MM.1S (cell line): ENCODE data around the gene HOXC13.

ENCODE experiments used
- DNase-seq: peaks from one replicate; pipeline ENCODE4 v3.0.0-alpha.2; 2015
- H2AFZ ChIP-seq: fragments of 300-600 bp; sonication (generic); 2 replicates; pipeline ENCODE4 v1.6.0; 2016; ENCODE audit warnings: antibody characterized with exemption, low read length
- H3F3A ChIP-seq: fragments of 300-600 bp; sonication (generic); 2 replicates; pipeline ENCODE4 v1.6.1; 2016; ENCODE audit warnings: mild to moderate bottlenecking, antibody characterized with exemption, low read length, moderate library complexity, mixed read lengths; ENCODE audit not compliant: insufficient read depth
- H3K27ac ChIP-seq: fragments of 300-600 bp; sonication (generic); 2 replicates; pipeline ENCODE4 v1.5.1; 2016; ENCODE audit warnings: mild to moderate bottlenecking, low read length
- H3K27me3 ChIP-seq: fragments of 300-600 bp; sonication (generic); replicated peaks from 2 replicates; pipeline ENCODE4 v1.6.0; 2016; ENCODE audit warnings: low read length; ENCODE audit not compliant: insufficient read depth
- H3K36me3 ChIP-seq: fragments of 300-600 bp; sonication (generic); replicated peaks from 2 replicates; pipeline ENCODE4 v1.6.1; 2016; ENCODE audit warnings: mild to moderate bottlenecking, low read length, mixed read lengths; ENCODE audit not compliant: insufficient read depth
- H3K4me1 ChIP-seq: fragments of 300-600 bp; sonication (generic); 2 replicates; pipeline ENCODE4 v1.6.1; 2016; ENCODE audit warnings: low read length, mixed read lengths
- H3K4me2 ChIP-seq: fragments of 300-600 bp; sonication (generic); 2 replicates; pipeline ENCODE4 v1.6.0; 2016; ENCODE audit warnings: low read depth, low read length
- H3K4me3 ChIP-seq: fragments of 300-600 bp; sonication (generic); 2 replicates; pipeline ENCODE4 v1.5.1; 2016; ENCODE audit warnings: low read length, mixed read lengths
- H3K79me2 ChIP-seq: fragments of 300-600 bp; sonication (generic); 2 replicates; pipeline ENCODE4 v1.6.1; 2016; ENCODE audit warnings: mixed run types, low read length, mixed read lengths
- H3K9ac ChIP-seq: fragments of 300-600 bp; sonication (generic); 2 replicates; pipeline ENCODE4 v1.6.1; 2016; ENCODE audit warnings: low read length, mixed read lengths
- H3K9me2 ChIP-seq: fragments of 300-600 bp; sonication (generic); replicated peaks from 2 replicates; pipeline ENCODE4 v1.6.1; 2016; ENCODE audit warnings: mild to moderate bottlenecking, low read length, mixed read lengths; ENCODE audit not compliant: insufficient read depth
- H3K9me3 ChIP-seq: fragments of 300-600 bp; sonication (generic); replicated peaks from 2 replicates; pipeline ENCODE4 v1.6.1; 2016; ENCODE audit warnings: mild to moderate bottlenecking, low read length, mixed read lengths; ENCODE audit not compliant: insufficient read depth
- H4K20me1 ChIP-seq: fragments of 300-600 bp; sonication (generic); 2 replicates; pipeline ENCODE4 v1.6.1; 2016; ENCODE audit warnings: mild to moderate bottlenecking, low read length, moderate library complexity, mixed read lengths; ENCODE audit not compliant: insufficient read depth
- EZH2 ChIP-seq: fragments of 300-600 bp; sonication (generic); optimal IDR thresholded peaks from 2 replicates; pipeline ENCODE3; 2017; ENCODE audit warnings: low read depth, mild to moderate bottlenecking, antibody characterized with exemption, low read length, mixed read lengths
- EZH2phosphoT487 ChIP-seq: fragments of 300-600 bp; sonication (generic); IDR thresholded peaks from 2 replicates; pipeline ENCODE4 v1.6.1; 2018; ENCODE audit warnings: antibody characterized with exemption, low read length
- TF ChIP-seq, protein P1 (sequence below): fragments of 300-600 bp; sonication (generic); IDR thresholded peaks from 2 replicates; pipeline ENCODE4 v1.5.1; 2016; ENCODE audit warnings: antibody characterized with exemption, low read length, mixed read lengths

The HOXC13 gene

DNA sequence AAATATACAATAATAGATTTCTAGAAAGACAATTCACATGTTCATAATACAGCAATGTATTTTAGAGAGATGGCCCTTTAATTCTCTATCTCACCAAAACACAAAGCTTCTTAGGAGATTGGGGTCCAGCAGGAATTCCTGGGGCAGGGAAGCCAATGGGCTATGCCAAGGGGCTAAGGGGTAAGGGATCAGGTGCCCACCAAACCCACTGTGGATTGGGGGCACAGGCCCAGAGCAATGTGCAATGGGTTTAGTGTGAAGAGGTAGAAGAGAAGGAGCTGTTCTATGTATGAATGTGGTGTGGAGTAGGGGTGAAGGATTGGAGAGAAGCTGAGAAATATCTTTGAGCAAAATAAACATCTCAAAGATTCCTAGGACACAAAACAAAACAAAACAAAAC is 2.6 kb downstream of the HOXC13 start:
- no peaks in the 10 kb centered on the region for H3K36me3 ChIP-seq
- DNase-seq, result no peak
- no peak overlapping the region for H3K4me2 ChIP-seq
- no peak overlapping the region for H2AFZ ChIP-seq
- H3K79me2 ChIP-seq, result no peaks in the 10 kb centered on the region
- no peak overlapping the region for H3K4me3 ChIP-seq
- H3F3A ChIP-seq, result no peaks in the 10 kb centered on the region
- H3K27ac ChIP-seq, result no peak overlapping the region
- H3K9me3 ChIP-seq, result no peaks in the 10 kb centered on the region
- no peaks in the 10 kb centered on the region for H3K4me1 ChIP-seq
- peaks cover 94% of the 10 kb centered on the region for H3K27me3 ChIP-seq
- H3K9ac ChIP-seq, result no peak overlapping the region
- TF ChIP-seq, protein P1, sequence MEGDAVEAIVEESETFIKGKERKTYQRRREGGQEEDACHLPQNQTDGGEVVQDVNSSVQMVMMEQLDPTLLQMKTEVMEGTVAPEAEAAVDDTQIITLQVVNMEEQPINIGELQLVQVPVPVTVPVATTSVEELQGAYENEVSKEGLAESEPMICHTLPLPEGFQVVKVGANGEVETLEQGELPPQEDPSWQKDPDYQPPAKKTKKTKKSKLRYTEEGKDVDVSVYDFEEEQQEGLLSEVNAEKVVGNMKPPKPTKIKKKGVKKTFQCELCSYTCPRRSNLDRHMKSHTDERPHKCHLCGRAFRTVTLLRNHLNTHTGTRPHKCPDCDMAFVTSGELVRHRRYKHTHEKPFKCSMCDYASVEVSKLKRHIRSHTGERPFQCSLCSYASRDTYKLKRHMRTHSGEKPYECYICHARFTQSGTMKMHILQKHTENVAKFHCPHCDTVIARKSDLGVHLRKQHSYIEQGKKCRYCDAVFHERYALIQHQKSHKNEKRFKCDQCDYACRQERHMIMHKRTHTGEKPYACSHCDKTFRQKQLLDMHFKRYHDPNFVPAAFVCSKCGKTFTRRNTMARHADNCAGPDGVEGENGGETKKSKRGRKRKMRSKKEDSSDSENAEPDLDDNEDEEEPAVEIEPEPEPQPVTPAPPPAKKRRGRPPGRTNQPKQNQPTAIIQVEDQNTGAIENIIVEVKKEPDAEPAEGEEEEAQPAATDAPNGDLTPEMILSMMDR, result no peak
- no peak for TF ChIP-seq EZH2
- TF ChIP-seq EZH2phosphoT487, result no peak
- H3K9me2 ChIP-seq, result no peaks in the 10 kb centered on the region
- H4K20me1 ChIP-seq, result no peaks in the 10 kb centered on the region

DNA sequence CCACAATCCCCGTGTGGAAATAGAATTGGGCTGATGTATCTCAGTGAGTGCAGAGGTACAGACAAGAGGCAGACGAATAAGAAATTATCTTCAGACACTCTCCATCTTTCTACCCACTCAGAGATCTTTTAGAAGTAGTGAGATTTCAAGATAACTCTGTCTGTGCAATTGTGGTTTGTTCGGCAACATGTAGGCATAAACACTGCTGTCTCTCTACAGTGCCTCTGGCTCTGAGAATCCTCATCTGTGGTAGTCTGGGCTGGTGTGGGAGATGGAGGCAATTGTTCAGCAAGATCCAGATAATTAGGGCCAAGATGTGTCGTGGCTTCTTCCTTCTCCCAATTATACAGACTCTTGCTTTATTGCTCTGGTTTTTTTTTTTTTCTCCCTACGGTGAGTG is 3.1 kb downstream of the HOXC13 start:
- H3F3A ChIP-seq, result no peaks in the 10 kb centered on the region
- no peak overlapping the region for H2AFZ ChIP-seq
- no peak overlapping the region for H3K4me2 ChIP-seq
- no peaks in the 10 kb centered on the region for H3K36me3 ChIP-seq
- no peak overlapping the region for H3K27ac ChIP-seq
- peaks cover 94% of the 10 kb centered on the region for H3K27me3 ChIP-seq
- H3K9me3 ChIP-seq, result no peaks in the 10 kb centered on the region
- no peak for TF ChIP-seq EZH2phosphoT487
- TF ChIP-seq EZH2, result no peak
- TF ChIP-seq, protein P1, result no peak
- no peak overlapping the region for H3K4me3 ChIP-seq
- H3K9me2 ChIP-seq, result no peaks in the 10 kb centered on the region
- H3K4me1 ChIP-seq, result no peaks in the 10 kb centered on the region
- no peaks in the 10 kb centered on the region for H3K79me2 ChIP-seq
- DNase-seq, result no peak
- H3K9ac ChIP-seq, result no peak overlapping the region
- no peaks in the 10 kb centered on the region for H4K20me1 ChIP-seq

- Histone ChIP-seq H3K4me3 (no peak overlapping the region), H2AFZ (no peak overlapping the region), H3F3A (no peaks in the 10 kb centered on the region), H3K79me2 (no peaks in the 10 kb centered on the region), H3K4me1 (no peaks in the 10 kb centered on the region), H3K4me2 (no peak overlapping the region), H3K36me3 (no peaks in the 10 kb centered on the region), H3K27ac (no peak overlapping the region), H3K9me3 (no peaks in the 10 kb centered on the region), H3K9ac (no peak overlapping the region), H3K27me3 (peaks cover 94% of the 10 kb centered on the region), H3K9me2 (no peaks in the 10 kb centered on the region), H4K20me1 (no peaks in the 10 kb centered on the region)
- TF ChIP-seq EZH2phosphoT487, result no peak
- TF ChIP-seq, protein P1, result no peak
- no peak for TF ChIP-seq EZH2
- DNase-seq, result no peak
Measured at GRCh38 chr12:53942467-53942997, 3.9 kb downstream of the HOXC13 start.
